ENCODE measurements around the gene SELENOF. TPM values are rescaled to one million over a fixed set of nuclear protein-coding genes. Genes with fewer than 3 reads are reported as not detected.

Gene SELENOF
- total and polyA plus RNA-seq, 12 donors = 54.1 to 394 (median 197) TPM

- H3K9me3 ChIP-seq (replicated peaks in 1 of 3) = no peaks in the 10 kb centered on the region
- DNase-seq = no peak
- no peaks in the 10 kb centered on the region for H3K27me3 ChIP-seq
- no peak overlapping the region for H3K4me3 ChIP-seq
- H3K4me1 ChIP-seq (replicated peaks in 1 of 2) = no peaks in the 10 kb centered on the region
- H3K27ac ChIP-seq = no peak overlapping the region
- 85 to 96% (median 88%) methylated on average over 2 of the region's 2 CpGs for WGBS, 4 donors
- TF ChIP-seq CTCF (IDR thresholded peaks at IDR 0.05) = no peak
- TF ChIP-seq POLR2A (IDR thresholded peaks at IDR 0.05) = no peak
- no peaks in the 10 kb centered on the region for H3K36me3 ChIP-seq (replicated peaks in 1 of 2)
- intact Hi-C loops (cut with DNase I) = no loop called here
These were observed 65.3 kb downstream of the SELENOF start for GRCh38 chr1:86848654-86849053.

GRCh38 chr1:86846164-86846647 is 67.7 kb downstream of the SELENOF start:
- no peak overlapping the region for H3K27ac ChIP-seq
- intact Hi-C loops (cut with DNase I) = no loop called here
- H3K36me3 ChIP-seq (replicated peaks in 1 of 2) = no peaks in the 10 kb centered on the region
- no peak overlapping the region for H3K4me3 ChIP-seq
- H3K4me1 ChIP-seq (replicated peaks in 1 of 2) = no peaks in the 10 kb centered on the region
- WGBS, 4 donors = 12 to 17% (median 13%) methylated on average over 2 of the region's 2 CpGs
- H3K9me3 ChIP-seq (replicated peaks in 1 of 3) = no peaks in the 10 kb centered on the region
- no peaks in the 10 kb centered on the region for H3K27me3 ChIP-seq
- TF ChIP-seq POLR2A (IDR thresholded peaks at IDR 0.05) (no peak), CTCF (IDR thresholded peaks at IDR 0.05) (no peak)
- peak in 3 of 7 donors; percentile 10 to 27 (median 19) for DNase-seq

- intact Hi-C loops (cut with DNase I) = no loop called here
- DNase-seq = no peak
- Histone ChIP-seq H3K4me1 (replicated peaks in 1 of 2) (no peaks in the 10 kb centered on the region), H3K4me3 (no peak overlapping the region), H3K27ac (no peak overlapping the region), H3K9me3 (replicated peaks in 1 of 3) (no peaks in the 10 kb centered on the region), H3K27me3 (no peaks in the 10 kb centered on the region), H3K36me3 (replicated peaks in 1 of 2) (no peaks in the 10 kb centered on the region)
- 74 to 92% (median 83%) methylated on average over 3 of the region's 3 CpGs for WGBS, 4 donors
- TF ChIP-seq POLR2A (IDR thresholded peaks at IDR 0.05) (no peak), CTCF (IDR thresholded peaks at IDR 0.05) (no peak)
These were observed 68.4 kb downstream of the SELENOF start for GRCh38 chr1:86845514-86845913.

GRCh38 chr1:86841116-86841515 is 72.8 kb downstream of the SELENOF start:
- no peaks in the 10 kb centered on the region for H3K36me3 ChIP-seq (replicated peaks in 1 of 2)
- H3K4me1 ChIP-seq (replicated peaks in 1 of 2) = no peaks in the 10 kb centered on the region
- H3K9me3 ChIP-seq (replicated peaks in 1 of 3) = no peaks in the 10 kb centered on the region
- H3K27me3 ChIP-seq = no peaks in the 10 kb centered on the region
- DNase-seq = no peak
- no peak overlapping the region for H3K4me3 ChIP-seq
- WGBS, 4 donors = 73 to 89% (median 81%) methylated on average over 1 of the region's 1 CpG
- TF ChIP-seq POLR2A (IDR thresholded peaks at IDR 0.05) = no peak
- no peak for TF ChIP-seq CTCF (IDR thresholded peaks at IDR 0.05)
- intact Hi-C loops (cut with DNase I) = no loop called here
- H3K27ac ChIP-seq = no peak overlapping the region
